Panc1 (cell line): ENCODE results near the gene MPO. TPM values are rescaled to one million over a fixed set of nuclear protein-coding genes. Genes with fewer than 3 reads are reported as not detected.

Source experiments
- ATAC-seq: fragments of 200-7000 bp; cut with Tn5 transposase; 2 replicates; pipeline ENCODE4 v1.9.1; 2020; ENCODE audit warnings: mild to moderate bottlenecking, moderate library complexity
- BruUV-seq: library from RNA; stranded (reverse); fragments of 400-500 nt; replicated peaks from 2 replicates; lab custom pipeline; 2021; lab: Mats Ljungman, UMichigan
- CTCF ChIA-PET: fragments of 300-600 bp; sonication (Branson Sonifier 250); formaldehyde crosslinking; loops from one replicate; lab custom pipeline; 2022; ENCODE audit warnings: antibody characterized with exemption; lab: Charles Lee
- POLR2A ChIA-PET: fragments of 300-600 bp; sonication (Branson Sonifier 250); formaldehyde crosslinking; loops from one replicate; lab custom pipeline; 2022; ENCODE audit warnings: antibody characterized with exemption; lab: Charles Lee
- DNase-seq: peaks from one replicate; pipeline ENCODE4 v3.0.0-alpha.2; 2010; ENCODE audit warnings: low read depth, low spot score
- H3K27ac ChIP-seq: 2 replicates; pipeline ENCODE4 v1.5.1; 2011; ENCODE audit warnings: mild to moderate bottlenecking, low read length, inconsistent platforms
- H3K27me3 ChIP-seq: fragments of 200-500 bp; sonication (Bioruptor generic); 2 replicates; pipeline ENCODE4 v1.6.0; 2014; ENCODE audit warnings: low read length, inconsistent platforms; ENCODE audit not compliant: control insufficient read depth, insufficient read depth
- H3K36me3 ChIP-seq: fragments of 200-500 bp; sonication (Bioruptor generic); 2 replicates; pipeline ENCODE4 v1.5.1; 2014; ENCODE audit warnings: inconsistent platforms, mild to moderate bottlenecking, low read length, moderate library complexity; ENCODE audit not compliant: control insufficient read depth, insufficient read depth
- H3K4me1 ChIP-seq: 2 replicates; pipeline ENCODE4 v1.5.1; 2011; ENCODE audit warnings: inconsistent platforms, mild to moderate bottlenecking, low read length, moderate library complexity; ENCODE audit not compliant: control insufficient read depth, insufficient read depth
- H3K4me3 ChIP-seq, 2 experiments: 2 replicates each; pipeline ENCODE4 v1.5.1; 2011 to 2012; ENCODE audit warnings: low read depth in 2 of 2, low read length in 2 of 2, mild to moderate bottlenecking in 2 of 2, inconsistent platforms in 1 of 2, moderate library complexity in 1 of 2
- H3K9me3 ChIP-seq: fragments of 200-500 bp; sonication (Bioruptor generic); 2 replicates; pipeline ENCODE4 v1.5.1; 2014; ENCODE audit warnings: low read depth, mild to moderate bottlenecking, inconsistent platforms, low read length, moderate library complexity; ENCODE audit not compliant: control insufficient read depth, insufficient read depth
- CTCF ChIP-seq: fragments of 450-650 bp; IDR thresholded peaks from 2 replicates; pipeline ENCODE4 v1.5.1; 2017; ENCODE audit warnings: mild to moderate bottlenecking
- POLR2AphosphoS5 ChIP-seq: IDR thresholded peaks from 2 replicates; pipeline ENCODE4 v1.6.1; 2012; ENCODE audit warnings: mild to moderate bottlenecking, low read depth, low read length, moderate library complexity
- REST ChIP-seq, 2 experiments: IDR thresholded peaks; 2 replicates each; pipeline ENCODE4 v1.6.1; 2011 to 2012; ENCODE audit warnings: low read depth in 2 of 2, control low read depth in 1 of 2, low read length in 1 of 2, mild to moderate bottlenecking in 1 of 2, moderate library complexity in 1 of 2; ENCODE audit not compliant: insufficient read depth in 1 of 2
- SIN3A ChIP-seq: IDR thresholded peaks from 2 replicates; pipeline ENCODE4 v1.6.1; 2012; ENCODE audit warnings: low read depth, mild to moderate bottlenecking, low read length, moderate library complexity, borderline replicate concordance; ENCODE audit not compliant: insufficient read depth
- TCF7L2 ChIP-seq: IDR thresholded peaks from 2 replicates; pipeline ENCODE4 v1.6.1; 2011; ENCODE audit warnings: mild to moderate bottlenecking, low read depth, low read length, inconsistent platforms
- in situ Hi-C: cut with HindIII; loops from 2 replicates; pipeline ENCODE4 v1.10.0; 2016; ENCODE audit warnings: low sequenced_read_pairs, low pct_unique_long_range_greater_than_20kb
- intact Hi-C: fragments of 100-400 bp; cut with micrococcal nuclease; formaldehyde crosslinking; loops from one replicate; pipeline ENCODE4 v1.10.0; 2022; ENCODE audit not compliant: unreplicated experiment
- total RNA-seq: library from RNA; stranded (reverse); gene quantifications from one replicate; pipeline ENCODE4 v1.2.1, GENCODE V29; 2021; ENCODE audit not compliant: unreplicated experiment

MPO gene
- total RNA-seq, 1 experiment from 2014 or later: not detected

- Histone ChIP-seq H3K27me3 (no peaks in the 10 kb centered on the region), H3K27ac (no peak overlapping the region), H3K36me3 (no peaks in the 10 kb centered on the region), H3K4me3 (no peak overlapping the region), H3K9me3 (no peaks in the 10 kb centered on the region), H3K4me1 (no peaks in the 10 kb centered on the region)
- ChIA-PET POLR2A (no interaction called here), CTCF (no interaction called here)
- no peak for DNase-seq
- no peak for TF ChIP-seq REST (IDR thresholded peaks at IDR 0.05; ENCODE audit: insufficient read depth in 1 of 2, low read depth in 2 of 2, low read length in 1 of 2)
- TF ChIP-seq SIN3A: no peak
- TF ChIP-seq CTCF: no peak
- TF ChIP-seq POLR2AphosphoS5: no peak
- no peak for TF ChIP-seq TCF7L2
- in situ Hi-C loops: no loop called here
- ATAC-seq: no peak
- BruUV-seq: no TSS peak
- intact Hi-C loops: no loop called here
Measured at GRCh38 chr17:58300336-58300735, 19.6 kb upstream of the MPO start.

GRCh38 chr17:58294034-58294433 is 13.3 kb upstream of the MPO start:
- DNase-seq (no peak), ATAC-seq (no peak)
- TF ChIP-seq CTCF (no peak), POLR2AphosphoS5 (no peak), REST (IDR thresholded peaks at IDR 0.05; ENCODE audit: insufficient read depth in 1 of 2, low read depth in 2 of 2, low read length in 1 of 2) (no peak), TCF7L2 (no peak), SIN3A (no peak)
- Histone ChIP-seq H3K9me3 (no peaks in the 10 kb centered on the region), H3K4me1 (no peaks in the 10 kb centered on the region), H3K27ac (no peak overlapping the region), H3K27me3 (peaks cover 10% of the 10 kb centered on the region), H3K36me3 (no peaks in the 10 kb centered on the region), H3K4me3 (no peak overlapping the region)
- no TSS peak for BruUV-seq
- CTCF ChIA-PET: no interaction called here
- in situ Hi-C loops: no loop called here
- POLR2A ChIA-PET: no interaction called here
- intact Hi-C loops: no loop called here
